ENCODE measurements around the gene C1orf87.

C1orf87 gene

DNA sequence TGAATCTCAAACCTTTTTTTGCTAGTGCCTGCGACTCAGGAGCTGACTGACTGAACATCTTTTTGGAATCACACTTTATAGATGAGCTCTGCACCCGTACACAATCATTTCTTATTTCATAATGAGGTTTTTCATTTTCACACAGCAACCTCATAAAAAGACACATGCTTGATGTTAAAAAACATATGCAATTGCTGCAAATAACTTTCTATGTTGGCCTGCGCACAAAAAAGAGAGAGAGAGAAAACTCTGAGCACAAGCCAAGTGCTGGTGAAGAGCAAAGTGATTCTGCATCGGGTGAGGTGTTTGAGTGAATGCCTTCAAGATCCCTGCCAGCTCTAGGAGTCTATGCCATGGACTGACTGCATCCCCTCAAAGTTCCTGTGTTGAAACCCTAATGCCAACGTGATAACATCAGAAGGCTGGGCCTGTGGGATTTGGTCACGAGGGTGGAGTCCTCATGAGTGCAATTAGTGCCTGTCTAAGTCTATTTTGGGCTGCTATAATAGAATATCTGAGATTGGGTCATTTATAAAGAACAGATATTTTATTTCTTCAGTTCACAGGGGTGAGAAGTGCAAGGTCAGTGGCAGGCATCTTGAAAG is 36.6 kb downstream of the C1orf87 start:
- DNase-seq (ENCODE audit: extremely low spot score), result no peak
- CTCF ChIA-PET, result interaction anchor here (2.0 kb wide), 1 partner anchor 33 kb away, joined by 4 read pairs; no protein-coding TSS in a partner anchor
- POLR2A ChIA-PET, result no interaction called here
- TF ChIP-seq, protein P1, sequence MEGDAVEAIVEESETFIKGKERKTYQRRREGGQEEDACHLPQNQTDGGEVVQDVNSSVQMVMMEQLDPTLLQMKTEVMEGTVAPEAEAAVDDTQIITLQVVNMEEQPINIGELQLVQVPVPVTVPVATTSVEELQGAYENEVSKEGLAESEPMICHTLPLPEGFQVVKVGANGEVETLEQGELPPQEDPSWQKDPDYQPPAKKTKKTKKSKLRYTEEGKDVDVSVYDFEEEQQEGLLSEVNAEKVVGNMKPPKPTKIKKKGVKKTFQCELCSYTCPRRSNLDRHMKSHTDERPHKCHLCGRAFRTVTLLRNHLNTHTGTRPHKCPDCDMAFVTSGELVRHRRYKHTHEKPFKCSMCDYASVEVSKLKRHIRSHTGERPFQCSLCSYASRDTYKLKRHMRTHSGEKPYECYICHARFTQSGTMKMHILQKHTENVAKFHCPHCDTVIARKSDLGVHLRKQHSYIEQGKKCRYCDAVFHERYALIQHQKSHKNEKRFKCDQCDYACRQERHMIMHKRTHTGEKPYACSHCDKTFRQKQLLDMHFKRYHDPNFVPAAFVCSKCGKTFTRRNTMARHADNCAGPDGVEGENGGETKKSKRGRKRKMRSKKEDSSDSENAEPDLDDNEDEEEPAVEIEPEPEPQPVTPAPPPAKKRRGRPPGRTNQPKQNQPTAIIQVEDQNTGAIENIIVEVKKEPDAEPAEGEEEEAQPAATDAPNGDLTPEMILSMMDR (IDR thresholded peaks at IDR 0.05; ENCODE audit: control extremely low read depth, extremely low read depth, low read depth, missing control alignments), result no peak

DNA sequence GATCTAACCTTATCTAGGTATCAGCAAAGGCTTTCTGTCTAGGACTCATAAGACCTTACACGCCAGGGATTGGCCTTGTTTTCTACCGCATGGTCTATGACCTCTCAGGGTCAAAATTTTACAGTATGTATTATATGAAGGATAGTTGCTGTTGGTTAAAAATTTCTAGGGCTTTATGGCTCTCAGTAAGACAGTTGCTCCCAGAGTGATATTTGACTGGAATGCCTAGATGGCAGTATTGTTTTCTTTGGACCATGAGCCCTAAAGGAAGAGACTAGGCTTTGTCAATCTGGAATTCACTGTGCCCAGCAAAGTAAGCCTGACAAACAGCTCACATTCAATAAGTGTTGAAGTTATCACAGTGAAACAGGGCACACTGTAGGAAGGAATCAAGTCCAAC is 37.6 kb downstream of the C1orf87 start:
- CTCF ChIA-PET, result interaction anchor here (2.0 kb wide), 1 partner anchor 34 kb away, joined by 4 read pairs; no protein-coding TSS in a partner anchor
- POLR2A ChIA-PET, result no interaction called here
- no peak for DNase-seq (ENCODE audit: extremely low spot score)
- TF ChIP-seq, protein P1 (IDR thresholded peaks at IDR 0.05; ENCODE audit: control extremely low read depth, extremely low read depth, low read depth, missing control alignments), result no peak

DNA sequence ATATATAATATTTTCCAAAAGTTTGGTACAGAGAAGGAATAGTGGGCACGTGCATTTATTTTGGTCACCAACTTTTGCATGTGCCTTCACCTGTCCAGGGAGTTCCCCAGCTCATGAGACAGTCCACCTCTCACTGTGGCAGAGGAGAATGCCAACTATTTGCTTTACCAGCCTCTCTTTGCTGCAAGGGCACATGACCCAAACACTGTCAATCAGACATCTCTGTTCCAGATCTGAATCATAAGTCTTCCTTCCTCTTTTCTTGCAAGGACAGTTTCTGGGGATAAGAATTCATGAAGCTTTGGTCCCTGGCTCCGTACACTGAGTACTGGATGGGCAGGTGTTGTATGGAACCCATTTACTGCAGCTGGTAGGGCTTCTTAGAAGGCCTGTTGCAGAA is 38.6 kb downstream of the C1orf87 start:
- no peak for DNase-seq (ENCODE audit: extremely low spot score)
- TF ChIP-seq, protein P1 (IDR thresholded peaks at IDR 0.05; ENCODE audit: control extremely low read depth, extremely low read depth, low read depth, missing control alignments), result no peak
- ChIA-PET CTCF (interaction anchor here (2.0 kb wide), 1 partner anchor 35 kb away, joined by 4 read pairs; no protein-coding TSS in a partner anchor), POLR2A (no interaction called here)

DNA sequence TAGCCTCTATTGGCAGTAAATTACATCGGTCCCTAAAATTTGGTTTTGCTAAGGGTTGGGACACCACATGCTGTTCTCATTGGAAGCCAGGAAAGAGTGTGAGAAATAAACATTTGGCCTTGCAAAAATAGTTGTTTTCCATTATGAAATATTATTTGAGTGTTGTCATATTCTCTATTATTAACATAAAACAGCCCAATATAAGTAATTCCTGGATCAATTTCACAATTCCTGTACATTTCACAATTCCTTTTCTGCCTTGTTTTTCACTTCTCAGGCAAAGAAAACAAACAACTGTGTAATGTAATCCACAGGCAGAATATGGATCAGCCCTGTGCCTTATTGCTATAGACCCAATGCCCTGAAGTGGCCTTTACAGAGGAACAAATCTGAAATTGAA is 40.5 kb downstream of the C1orf87 start:
- CTCF ChIA-PET, result no interaction called here
- no peak for DNase-seq (ENCODE audit: extremely low spot score)
- POLR2A ChIA-PET, result no interaction called here
- TF ChIP-seq, protein P1 (IDR thresholded peaks at IDR 0.05; ENCODE audit: control extremely low read depth, extremely low read depth, low read depth, missing control alignments), result no peak

DNA sequence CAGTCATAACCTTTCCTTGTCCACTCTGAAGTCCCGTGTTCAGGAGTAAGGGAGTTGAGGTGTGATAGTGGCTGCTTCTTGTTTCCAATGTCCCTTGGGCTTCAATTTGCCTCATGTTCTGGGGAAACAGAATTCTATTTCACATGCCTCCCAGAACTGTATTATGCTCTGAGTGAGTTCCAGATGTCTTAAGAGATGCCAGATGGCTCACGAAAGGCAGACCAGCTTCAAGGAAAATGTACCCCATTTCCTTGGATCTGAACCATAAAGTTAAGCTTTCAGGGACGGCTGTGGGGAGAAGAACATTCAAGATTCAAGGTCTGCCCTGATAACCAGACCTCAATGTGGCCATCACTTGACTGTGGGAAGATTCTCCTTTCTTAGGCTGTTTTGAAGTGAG is 42.4 kb downstream of the C1orf87 start:
- ChIA-PET POLR2A (no interaction called here), CTCF (no interaction called here)
- TF ChIP-seq, protein P1 (IDR thresholded peaks at IDR 0.05; ENCODE audit: control extremely low read depth, extremely low read depth, low read depth, missing control alignments), result no peak
- DNase-seq (ENCODE audit: extremely low spot score), result no peak

DNA sequence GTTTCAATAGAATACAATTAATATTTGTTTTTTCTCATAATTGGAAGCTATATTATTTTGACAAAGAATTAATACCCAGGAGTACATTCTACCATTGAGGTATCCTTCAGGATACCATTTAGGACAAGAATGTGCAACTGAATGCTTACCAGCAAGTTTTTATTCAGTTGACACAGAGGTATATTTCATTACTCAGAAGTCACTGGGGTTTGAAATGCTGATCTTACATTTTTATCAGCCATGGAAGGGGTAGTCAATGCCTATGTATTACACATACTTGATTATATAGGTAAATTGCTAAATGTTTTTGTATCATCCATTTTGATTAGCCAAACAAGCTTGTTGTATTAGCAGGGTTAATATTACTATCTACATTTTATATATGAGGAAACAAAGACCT is 48.0 kb downstream of the C1orf87 start:
- TF ChIP-seq, protein P1 (IDR thresholded peaks at IDR 0.05; ENCODE audit: control extremely low read depth, extremely low read depth, low read depth, missing control alignments), result no peak
- ChIA-PET POLR2A (no interaction called here), CTCF (no interaction called here)
- no peak for DNase-seq (ENCODE audit: extremely low spot score)
